A549 (cell line): ENCODE measurements around the gene ITPR3. TPM values are rescaled to one million over a fixed set of nuclear protein-coding genes. Genes with fewer than 3 reads are reported as not detected.

Experiments
- ATAC-seq, 2 experiments: fragments of 200-7000 bp in 1 of 2; fragments of >200 bp in 1 of 2; cut with Nextera tagmentation in 1 of 2; cut with Tn5 transposase in 1 of 2; 3 replicates each; pipeline versions ENCODE4 v1.8.0 to v1.9.1; 2018 to 2020; ENCODE audit warnings: mild to moderate bottlenecking in 1 of 2, moderate library complexity in 1 of 2
- CTCF ChIA-PET: fragments of 300-600 bp; sonication (Branson Sonifier 250); formaldehyde crosslinking; extraction: SDS; loops from one replicate; lab custom pipeline; 2021; ENCODE audit warnings: antibody characterized with exemption, inconsistent platforms; lab: Yijun Ruan, JAX
- POLR2A ChIA-PET: fragments of 350-600 bp; formaldehyde crosslinking; extraction: SDS; loops from one replicate; lab custom pipeline; 2021; ENCODE audit warnings: antibody characterized with exemption, inconsistent platforms; lab: Yijun Ruan, JAX
- DNase-seq, 2 experiments: peaks; one replicate each; pipeline versions ENCODE4 v3.0.0 to v3.0.0-alpha.2; 2011 to 2016; ENCODE audit warnings: low read depth in 1 of 2, low spot score in 1 of 2
- FAIRE-seq: peaks from 2 replicates; lab custom pipeline; 2011; peaks lifted over from hg19 to GRCh38; lab: Jason Lieb, UNC
- H3K27ac ChIP-seq, 2 experiments: fragments of >200 bp; sonication (Bioruptor Twin); formaldehyde crosslinking; 3 replicates each; pipeline ENCODE4 v1.5.1; 2016 to 2017
- H3K4me1 ChIP-seq: fragments of >200 bp; sonication (Bioruptor Twin); formaldehyde crosslinking; 3 replicates; pipeline ENCODE4 v1.6.1; 2016
- H3K4me2 ChIP-seq: fragments of >200 bp; sonication (Bioruptor Twin); formaldehyde crosslinking; 3 replicates; pipeline ENCODE4 v1.6.1; 2016
- H3K4me3 ChIP-seq: fragments of >200 bp; sonication (Bioruptor Twin); formaldehyde crosslinking; 3 replicates; pipeline ENCODE4 v1.5.1; 2016
- H3K9me3 ChIP-seq: fragments of >200 bp; sonication (Bioruptor Twin); formaldehyde crosslinking; 3 replicates; pipeline ENCODE4 v1.6.1; 2016
- CHD2 ChIP-seq: fragments of 150-350 bp; IDR thresholded peaks from 2 replicates; pipeline ENCODE4 v1.6.1; 2014; ENCODE audit warnings: low read length; ENCODE audit not compliant: partially characterized antibody
- CTCF ChIP-seq: fragments of >200 bp; sonication (Bioruptor Twin); formaldehyde crosslinking; IDR thresholded peaks from 3 replicates; pipeline ENCODE4 v1.5.1; 2016
- ELK1 ChIP-seq: fragments of 150-350 bp; IDR thresholded peaks from 2 replicates; pipeline ENCODE4 v1.6.1; 2014; ENCODE audit warnings: low read depth, mild to moderate bottlenecking, low read length
- HOXB5 ChIP-seq: fragments of 250-450 bp; sonication (Bioruptor Pico); IDR thresholded peaks from 2 replicates; pipeline ENCODE4 v1.5.0; 2020; ENCODE audit warnings: mild to moderate bottlenecking, moderate library complexity
- MAZ ChIP-seq: fragments of 150-350 bp; IDR thresholded peaks from 2 replicates; pipeline ENCODE4 v1.6.1; 2014; ENCODE audit warnings: antibody characterized with exemption, low read depth, low read length, borderline replicate concordance
- NPAS2 ChIP-seq: fragments of 250-450 bp; sonication (Bioruptor Pico); IDR thresholded peaks from 2 replicates; pipeline ENCODE4 v1.8.0; 2022; ENCODE audit warnings: mild to moderate bottlenecking, moderate library complexity, borderline replicate concordance
- PBX3 ChIP-seq: IDR thresholded peaks from 2 replicates; pipeline ENCODE4 v1.6.1; 2012
- POLR2A ChIP-seq: IDR thresholded peaks from 2 replicates; pipeline ENCODE4 v1.6.1; 2012; ENCODE audit warnings: mild to moderate bottlenecking, low read length
- RARB ChIP-seq: fragments of 250-450 bp; sonication (Bioruptor Pico); IDR thresholded peaks from 2 replicates; pipeline ENCODE4 v1.8.0; 2021; ENCODE audit warnings: mild to moderate bottlenecking, moderate library complexity
- RNF2 ChIP-seq: fragments of 200-600 bp; sonication (generic); IDR thresholded peaks from 2 replicates; pipeline ENCODE4 v1.6.1; 2016; ENCODE audit warnings: low read depth, mild to moderate bottlenecking, antibody characterized with exemption, moderate library complexity, borderline replicate concordance
- ZNF302 ChIP-seq: fragments of 250-450 bp; sonication (Bioruptor Pico); IDR thresholded peaks from 2 replicates; pipeline ENCODE4 v1.9.0; 2021; ENCODE audit warnings: inconsistent platforms, mild to moderate bottlenecking, moderate library complexity
- WGBS: methylation state at CpG from one replicate; pipeline ENCODE4 v1.1.6; 2017; ENCODE audit errors: missing lambda C conversion rate; 5-methylcytosine and 5-hydroxymethylcytosine counted together
- polyA plus RNA-seq, 4 experiments: library from polyadenylated mRNA; depleted of rRNA in 3 of 4; stranded (reverse); fragments of >200 nt; fragmentation: RNase III in 1 of 4; extraction: RNeasy Plus Mini Kit Qiagen cat#74134 plus additional on column Dnase treatment in 1 of 4; gene quantifications; 2 replicates in 3 of 4; 3 replicates in 1 of 4; pipeline ENCODE4 v1.2.3, GENCODE V29; 2011 to 2017
- TF ChIP-seq, protein P1 (sequence below): fragments of 200-600 bp; sonication (generic); IDR thresholded peaks from 2 replicates; pipeline ENCODE4 v1.6.1; 2016; ENCODE audit warnings: antibody characterized with exemption, mild to moderate bottlenecking, moderate library complexity
- TF ChIP-seq, protein P2 (sequence below): fragments of >200 bp; sonication (Bioruptor Twin); formaldehyde crosslinking; IDR thresholded peaks from 3 replicates; pipeline ENCODE4 v1.6.1; 2016
- TF ChIP-seq, protein P3 (sequence below): fragments of 250-450 bp; sonication (Bioruptor Pico); IDR thresholded peaks from 2 replicates; pipeline ENCODE4 v1.5.0; 2021; ENCODE audit warnings: mild to moderate bottlenecking, moderate library complexity, borderline replicate concordance

Gene ITPR3
- polyA plus RNA-seq, 2 of the 4 experiments (the other 2 are of a cell fraction): 17.6 to 20.8 TPM

GRCh38 chr6:33576668-33577067 is 44.5 kb upstream of the ITPR3 start:
- POLR2A ChIA-PET: no interaction called here
- no peak for ATAC-seq
- Histone ChIP-seq H3K9me3 (no peaks in the 10 kb centered on the region), H3K4me1 (peaks cover 25% of the 10 kb centered on the region), H3K4me3 (no peak overlapping the region), H3K27ac (peak overlapping the region in 1 of 2 experiments; percentile 35; a peak in 1 of 6 replicates), H3K4me2 (no peak overlapping the region)
- no peak for FAIRE-seq
- TF ChIP-seq RARB (CRISPR knock-in tag) (no peak), MAZ (no peak), POLR2A (no peak), PBX3 (no peak), HOXB5 (CRISPR knock-in tag) (no peak), NPAS2 (CRISPR knock-in tag) (no peak), CTCF (no peak), CHD2 (no peak), RNF2 (no peak), ZNF302 (no peak), ELK1 (no peak)
- TF ChIP-seq, protein P1, sequence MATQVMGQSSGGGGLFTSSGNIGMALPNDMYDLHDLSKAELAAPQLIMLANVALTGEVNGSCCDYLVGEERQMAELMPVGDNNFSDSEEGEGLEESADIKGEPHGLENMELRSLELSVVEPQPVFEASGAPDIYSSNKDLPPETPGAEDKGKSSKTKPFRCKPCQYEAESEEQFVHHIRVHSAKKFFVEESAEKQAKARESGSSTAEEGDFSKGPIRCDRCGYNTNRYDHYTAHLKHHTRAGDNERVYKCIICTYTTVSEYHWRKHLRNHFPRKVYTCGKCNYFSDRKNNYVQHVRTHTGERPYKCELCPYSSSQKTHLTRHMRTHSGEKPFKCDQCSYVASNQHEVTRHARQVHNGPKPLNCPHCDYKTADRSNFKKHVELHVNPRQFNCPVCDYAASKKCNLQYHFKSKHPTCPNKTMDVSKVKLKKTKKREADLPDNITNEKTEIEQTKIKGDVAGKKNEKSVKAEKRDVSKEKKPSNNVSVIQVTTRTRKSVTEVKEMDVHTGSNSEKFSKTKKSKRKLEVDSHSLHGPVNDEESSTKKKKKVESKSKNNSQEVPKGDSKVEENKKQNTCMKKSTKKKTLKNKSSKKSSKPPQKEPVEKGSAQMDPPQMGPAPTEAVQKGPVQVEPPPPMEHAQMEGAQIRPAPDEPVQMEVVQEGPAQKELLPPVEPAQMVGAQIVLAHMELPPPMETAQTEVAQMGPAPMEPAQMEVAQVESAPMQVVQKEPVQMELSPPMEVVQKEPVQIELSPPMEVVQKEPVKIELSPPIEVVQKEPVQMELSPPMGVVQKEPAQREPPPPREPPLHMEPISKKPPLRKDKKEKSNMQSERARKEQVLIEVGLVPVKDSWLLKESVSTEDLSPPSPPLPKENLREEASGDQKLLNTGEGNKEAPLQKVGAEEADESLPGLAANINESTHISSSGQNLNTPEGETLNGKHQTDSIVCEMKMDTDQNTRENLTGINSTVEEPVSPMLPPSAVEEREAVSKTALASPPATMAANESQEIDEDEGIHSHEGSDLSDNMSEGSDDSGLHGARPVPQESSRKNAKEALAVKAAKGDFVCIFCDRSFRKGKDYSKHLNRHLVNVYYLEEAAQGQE: no peak
- TF ChIP-seq, protein P2, sequence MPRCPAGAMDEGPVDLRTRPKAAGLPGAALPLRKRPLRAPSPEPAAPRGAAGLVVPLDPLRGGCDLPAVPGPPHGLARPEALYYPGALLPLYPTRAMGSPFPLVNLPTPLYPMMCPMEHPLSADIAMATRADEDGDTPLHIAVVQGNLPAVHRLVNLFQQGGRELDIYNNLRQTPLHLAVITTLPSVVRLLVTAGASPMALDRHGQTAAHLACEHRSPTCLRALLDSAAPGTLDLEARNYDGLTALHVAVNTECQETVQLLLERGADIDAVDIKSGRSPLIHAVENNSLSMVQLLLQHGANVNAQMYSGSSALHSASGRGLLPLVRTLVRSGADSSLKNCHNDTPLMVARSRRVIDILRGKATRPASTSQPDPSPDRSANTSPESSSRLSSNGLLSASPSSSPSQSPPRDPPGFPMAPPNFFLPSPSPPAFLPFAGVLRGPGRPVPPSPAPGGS: no peak
- WGBS: 91% methylated on average over 11 of the region's 11 CpGs
- DNase-seq: no peak
- CTCF ChIA-PET: interaction anchor here (2.8 kb wide), 1 partner anchor 9 kb away, joined by 12 read pairs; no protein-coding TSS in a partner anchor

DNA sequence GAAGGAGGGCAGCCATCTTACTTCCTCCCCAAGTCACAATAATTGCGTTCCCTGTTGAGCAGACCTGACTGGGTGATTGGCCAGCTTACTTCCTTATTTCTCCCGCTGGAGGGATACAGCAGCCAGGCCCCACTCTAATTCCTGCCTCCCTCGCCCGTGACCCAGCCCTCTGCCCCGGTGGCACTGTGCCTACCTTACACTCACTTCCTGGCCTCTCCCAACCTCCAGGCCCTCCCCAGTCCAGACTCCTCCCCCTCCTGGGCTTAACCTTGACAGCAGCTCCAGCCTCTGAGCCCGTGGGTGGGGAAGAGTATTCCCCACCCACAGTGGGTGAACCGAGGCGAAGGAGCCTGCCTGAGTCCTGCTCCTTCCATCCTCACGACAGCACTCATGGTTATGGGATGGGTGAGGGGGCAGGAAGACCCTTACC is 44.0 kb upstream of the ITPR3 start:
- Histone ChIP-seq H3K4me3 (no peak overlapping the region), H3K9me3 (no peaks in the 10 kb centered on the region), H3K27ac (peak overlapping the region in 1 of 2 experiments; percentile 35; a peak in 1 of 6 replicates), H3K4me2 (no peak overlapping the region), H3K4me1 (peaks cover 23% of the 10 kb centered on the region)
- POLR2A ChIA-PET: no interaction called here
- ATAC-seq (peak in 1 of 2 experiments; percentile 8; a peak in 1 of 6 replicates), FAIRE-seq (no peak), DNase-seq (peak in 1 of 2 experiments; percentile 29)
- CTCF ChIA-PET: no interaction called here
- TF ChIP-seq, protein P3, sequence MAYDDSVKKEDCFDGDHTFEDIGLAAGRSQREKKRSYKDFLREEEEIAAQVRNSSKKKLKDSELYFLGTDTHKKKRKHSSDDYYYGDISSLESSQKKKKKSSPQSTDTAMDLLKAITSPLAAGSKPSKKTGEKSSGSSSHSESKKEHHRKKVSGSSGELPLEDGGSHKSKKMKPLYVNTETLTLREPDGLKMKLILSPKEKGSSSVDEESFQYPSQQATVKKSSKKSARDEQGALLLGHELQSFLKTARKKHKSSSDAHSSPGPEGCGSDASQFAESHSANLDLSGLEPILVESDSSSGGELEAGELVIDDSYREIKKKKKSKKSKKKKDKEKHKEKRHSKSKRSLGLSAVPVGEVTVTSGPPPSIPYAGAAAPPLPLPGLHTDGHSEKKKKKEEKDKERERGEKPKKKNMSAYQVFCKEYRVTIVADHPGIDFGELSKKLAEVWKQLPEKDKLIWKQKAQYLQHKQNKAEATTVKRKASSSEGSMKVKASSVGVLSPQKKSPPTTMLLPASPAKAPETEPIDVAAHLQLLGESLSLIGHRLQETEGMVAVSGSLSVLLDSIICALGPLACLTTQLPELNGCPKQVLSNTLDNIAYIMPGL: no peak
- 66% methylated on average over 6 of the region's 9 CpGs for WGBS
